NCI-H2081 treated with DMSO at 0.1 percent for 48 hours (cell line): ENCODE results near the gene FAM81B.

Experiments
- DNase-seq: peaks from one replicate; lab custom pipeline; 2025; lab: John Stamatoyannopoulos, UW

The FAM81B gene

GRCh38 chr5:95403996-95404395 lies 12.8 kb downstream of the FAM81B start:
- no peak for DNase-seq

GRCh38 chr5:95406426-95407090 lies 15.4 kb downstream of the FAM81B start:
- no peak for DNase-seq

- DNase-seq = no peak
Observed at GRCh38 chr5:95410279-95410678, 19.1 kb downstream of the FAM81B start.

GRCh38 chr5:95411474-95411873 lies 20.3 kb downstream of the FAM81B start:
- DNase-seq = no peak

GRCh38 chr5:95414451-95414850 lies 23.3 kb downstream of the FAM81B start:
- no peak for DNase-seq

GRCh38 chr5:95417971-95418370 lies 26.8 kb downstream of the FAM81B start:
- no peak for DNase-seq

GRCh38 chr5:95422838-95423237 lies 31.7 kb downstream of the FAM81B start:
- no peak for DNase-seq

- no peak for DNase-seq
Observed at GRCh38 chr5:95424016-95424415, 32.9 kb downstream of the FAM81B start.

- DNase-seq = no peak
Observed at GRCh38 chr5:95424526-95424925, 33.4 kb downstream of the FAM81B start.

GRCh38 chr5:95426227-95426626 lies 35.1 kb downstream of the FAM81B start:
- DNase-seq = no peak

GRCh38 chr5:95432779-95433178 lies 41.6 kb downstream of the FAM81B start:
- DNase-seq = no peak

GRCh38 chr5:95439801-95440493 lies 48.8 kb downstream of the FAM81B start:
- no peak for DNase-seq

- no peak for DNase-seq
Observed at GRCh38 chr5:95440825-95441224, 49.7 kb downstream of the FAM81B start.

- no peak for DNase-seq
Observed at GRCh38 chr5:95441636-95442035, 50.5 kb downstream of the FAM81B start.

- no peak for DNase-seq
Observed at GRCh38 chr5:95445442-95445841, 54.3 kb downstream of the FAM81B start.

- DNase-seq = no peak
Observed at GRCh38 chr5:95445995-95446394, 54.8 kb downstream of the FAM81B start.

GRCh38 chr5:95446560-95447221 lies 55.5 kb downstream of the FAM81B start:
- DNase-seq = no peak

- no peak for DNase-seq
Observed at GRCh38 chr5:95447961-95448360, 56.8 kb downstream of the FAM81B start.

- DNase-seq = no peak
Observed at GRCh38 chr5:95448789-95449188, 57.6 kb downstream of the FAM81B start.

GRCh38 chr5:95449460-95449859 lies 58.3 kb downstream of the FAM81B start:
- no peak for DNase-seq

- DNase-seq = no peak
Observed at GRCh38 chr5:95454536-95454935, 63.4 kb downstream of the FAM81B start.

GRCh38 chr5:95460665-95461064 lies 69.5 kb downstream of the FAM81B start:
- no peak for DNase-seq

- DNase-seq = peak; percentile 28
Observed at GRCh38 chr5:95471487-95471886, 80.3 kb downstream of the FAM81B start.
